T-helper 1 cell treated with Interleukin-12 subunit alpha and Interleukin-12 subunit beta and Interleukin-4 antibody, amounts not matched to agents 30 μg/mL and 1 μg/mL, for 36 hours (primary cell): Measurements from ENCODE around the gene DPY19L1.
"Not testable (repeated sequence)": the region's sequence is repeated elsewhere in the genome, so short reads cannot be mapped to it uniquely, and the experiment has no call there.

Experiments
- H3K27ac Mint-ChIP-seq: one replicate; pipeline ENCODE4 v1.8.0; 2021; ENCODE audit warnings: mild to moderate bottlenecking, mixed read lengths
- H3K27me3 Mint-ChIP-seq: one replicate; pipeline ENCODE4 v1.8.0; 2021; ENCODE audit warnings: low read depth, mixed read lengths
- H3K36me3 Mint-ChIP-seq: one replicate; pipeline ENCODE4 v1.8.0; 2021; ENCODE audit warnings: low read depth, mixed read lengths
- H3K4me1 Mint-ChIP-seq: one replicate; pipeline ENCODE4 v1.8.0; 2021; ENCODE audit warnings: low read depth, mixed read lengths
- H3K4me3 Mint-ChIP-seq: one replicate; pipeline ENCODE4 v1.8.0; 2021; ENCODE audit warnings: mild to moderate bottlenecking, moderate library complexity, mixed read lengths
- H3K9me3 Mint-ChIP-seq: one replicate; pipeline ENCODE4 v1.8.0; 2021; ENCODE audit warnings: mixed read lengths

Gene DPY19L1

DNA sequence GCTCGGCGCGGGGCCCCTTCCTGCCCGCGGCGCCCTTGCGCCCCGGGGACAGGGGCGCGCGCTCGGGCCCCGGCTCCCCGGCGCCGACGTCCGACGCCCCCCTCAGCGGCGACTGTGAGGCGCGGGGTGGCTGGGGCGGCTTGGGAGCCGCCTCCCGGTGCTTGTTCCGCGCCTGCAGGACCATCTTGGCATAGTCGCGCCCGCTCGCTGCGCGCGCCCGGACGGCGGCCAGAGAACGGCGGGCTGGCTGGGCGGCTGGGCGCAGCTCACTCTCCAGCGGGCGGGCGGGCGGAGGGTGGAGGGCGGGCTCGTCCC lies at the start of gene DPY19L1:
Gene DPY19L1, minus strand, starts transcription at position 275 of the 315 bp plus-strand sequence. Its CDS starts 91 bp downstream, at position 184.
- peak within 1 kb of the TSS; percentile 94 for H3K4me3 Mint-ChIP-seq
- no peaks in the 10 kb centered on the region for H3K9me3 Mint-ChIP-seq
- peaks cover 21% of the 10 kb centered on the region for H3K27me3 Mint-ChIP-seq
- peak within 1 kb of the TSS; percentile 91 for H3K27ac Mint-ChIP-seq
- no peaks in the 10 kb centered on the region for H3K36me3 Mint-ChIP-seq
- peaks cover 21% of the 10 kb centered on the region for H3K4me1 Mint-ChIP-seq

DNA sequence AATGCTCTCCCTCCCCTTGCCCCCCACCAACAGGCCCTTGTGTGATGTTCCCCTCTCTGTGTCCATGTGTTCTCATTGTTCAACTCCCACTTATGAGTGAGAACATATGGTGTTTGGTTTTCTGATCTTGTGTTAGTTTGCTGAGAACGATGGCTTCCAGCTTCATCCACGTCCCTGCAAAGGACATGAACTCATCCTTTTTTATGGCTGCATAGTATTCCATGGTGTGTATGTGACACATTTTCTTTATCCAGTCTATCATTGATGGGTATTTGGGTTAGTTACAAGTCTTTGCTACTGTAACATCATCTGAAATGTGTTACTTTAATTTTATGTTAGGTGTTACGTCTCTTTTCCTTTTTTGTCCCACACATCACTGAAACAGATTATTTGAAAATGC lies 42.2 kb upstream of the DPY19L1 start:
- H3K4me1 Mint-ChIP-seq, H3K27me3 Mint-ChIP-seq, H3K27ac Mint-ChIP-seq, H3K4me3 Mint-ChIP-seq, H3K36me3 Mint-ChIP-seq, H3K9me3 Mint-ChIP-seq: not testable (repeated sequence)

GRCh38 chr7:35074008-35074407 lies 36.7 kb upstream of the DPY19L1 start:
- not testable (repeated sequence) for H3K27me3 Mint-ChIP-seq, H3K27ac Mint-ChIP-seq, H3K9me3 Mint-ChIP-seq, H3K36me3 Mint-ChIP-seq, H3K4me1 Mint-ChIP-seq, H3K4me3 Mint-ChIP-seq

GRCh38 chr7:35072950-35073827 lies 35.9 kb upstream of the DPY19L1 start:
- H3K27me3 Mint-ChIP-seq, H3K36me3 Mint-ChIP-seq, H3K4me1 Mint-ChIP-seq, H3K27ac Mint-ChIP-seq, H3K9me3 Mint-ChIP-seq, H3K4me3 Mint-ChIP-seq: not testable (repeated sequence)

DNA sequence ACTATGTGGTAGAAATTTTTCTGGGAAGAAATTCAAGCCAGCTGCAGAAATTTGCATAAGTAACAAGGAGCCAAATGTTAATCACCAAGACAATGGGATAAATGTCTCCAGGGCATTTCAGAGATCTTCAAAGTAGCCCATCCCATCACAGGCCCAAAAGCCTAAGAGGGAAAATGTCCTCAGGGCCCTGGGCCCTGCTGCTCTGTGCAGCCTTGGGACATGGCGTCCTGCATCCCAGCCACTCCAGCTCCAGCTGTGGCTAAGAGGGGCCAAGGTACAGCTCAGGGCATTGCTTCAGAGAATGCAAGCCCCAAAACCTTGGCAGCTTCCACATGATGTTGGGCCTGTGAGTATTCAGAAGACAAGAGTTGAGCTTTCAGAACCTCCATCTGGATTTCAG lies 31.8 kb upstream of the DPY19L1 start:
- H3K27me3 Mint-ChIP-seq, H3K27ac Mint-ChIP-seq, H3K9me3 Mint-ChIP-seq, H3K4me3 Mint-ChIP-seq, H3K4me1 Mint-ChIP-seq, H3K36me3 Mint-ChIP-seq: not testable (repeated sequence)

- not testable (repeated sequence) for H3K9me3 Mint-ChIP-seq, H3K27me3 Mint-ChIP-seq, H3K27ac Mint-ChIP-seq, H3K4me1 Mint-ChIP-seq, H3K4me3 Mint-ChIP-seq, H3K36me3 Mint-ChIP-seq
Observed at GRCh38 chr7:35065382-35065781, 28.1 kb upstream of the DPY19L1 start.

DNA sequence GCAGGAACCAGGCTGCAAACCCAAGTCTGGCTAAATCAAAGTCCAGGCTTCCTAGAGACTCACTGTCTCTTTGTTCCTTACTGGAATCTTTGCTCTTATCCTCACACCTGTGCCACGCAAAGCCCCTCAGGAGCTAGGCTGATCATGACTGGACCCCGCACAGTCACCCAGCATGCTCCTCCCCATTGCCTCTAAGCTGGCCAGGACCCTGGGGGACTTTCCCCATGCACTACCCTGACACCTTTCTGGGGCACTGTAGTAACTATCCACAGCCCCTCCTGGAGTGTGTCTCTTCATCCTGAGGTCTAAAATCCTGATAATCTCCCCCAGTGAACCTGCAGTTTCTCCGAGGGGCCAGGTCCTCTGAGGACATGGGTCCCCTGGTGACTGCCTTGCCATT lies 21.3 kb upstream of the DPY19L1 start:
- H3K36me3 Mint-ChIP-seq, H3K4me3 Mint-ChIP-seq, H3K27ac Mint-ChIP-seq, H3K4me1 Mint-ChIP-seq, H3K9me3 Mint-ChIP-seq: not testable (repeated sequence)
- H3K27me3 Mint-ChIP-seq: peaks cover 12% of the 10 kb centered on the region

GRCh38 chr7:35057505-35058451 lies 20.5 kb upstream of the DPY19L1 start:
- not testable (repeated sequence) for H3K4me3 Mint-ChIP-seq, H3K36me3 Mint-ChIP-seq, H3K9me3 Mint-ChIP-seq, H3K4me1 Mint-ChIP-seq, H3K27ac Mint-ChIP-seq
- H3K27me3 Mint-ChIP-seq: peaks cover 17% of the 10 kb centered on the region

- not testable (repeated sequence) for H3K4me3 Mint-ChIP-seq, H3K9me3 Mint-ChIP-seq, H3K36me3 Mint-ChIP-seq, H3K27ac Mint-ChIP-seq, H3K4me1 Mint-ChIP-seq
- peaks cover 17% of the 10 kb centered on the region for H3K27me3 Mint-ChIP-seq
Observed at GRCh38 chr7:35055733-35056132, 18.4 kb upstream of the DPY19L1 start.

GRCh38 chr7:35053488-35054175 lies 16.3 kb upstream of the DPY19L1 start:
- not testable (repeated sequence) for H3K4me3 Mint-ChIP-seq, H3K9me3 Mint-ChIP-seq, H3K36me3 Mint-ChIP-seq, H3K4me1 Mint-ChIP-seq, H3K27ac Mint-ChIP-seq
- H3K27me3 Mint-ChIP-seq: peaks cover 21% of the 10 kb centered on the region

DNA sequence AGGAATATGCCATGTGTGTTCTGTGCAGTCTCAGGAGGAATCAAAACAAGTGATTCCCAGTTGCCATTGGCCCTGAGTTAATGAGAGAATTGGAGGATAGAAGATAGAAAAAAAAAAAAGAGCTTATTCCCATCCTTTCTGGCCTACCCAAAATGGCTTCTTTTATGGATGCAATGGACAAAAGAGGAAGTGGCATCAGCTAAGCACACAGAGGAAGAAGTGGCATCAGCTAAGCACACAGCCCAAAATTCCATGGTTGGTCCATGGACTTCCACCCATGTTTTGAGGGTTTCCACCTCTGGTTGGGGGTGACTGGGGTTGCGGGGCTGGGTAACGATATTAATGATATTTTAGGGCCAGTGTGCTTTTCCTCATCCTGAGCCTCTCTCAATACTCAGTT lies 11.1 kb upstream of the DPY19L1 start:
- not testable (repeated sequence) for H3K27ac Mint-ChIP-seq, H3K4me1 Mint-ChIP-seq, H3K9me3 Mint-ChIP-seq, H3K4me3 Mint-ChIP-seq, H3K36me3 Mint-ChIP-seq
- peaks cover 13% of the 10 kb centered on the region for H3K27me3 Mint-ChIP-seq

DNA sequence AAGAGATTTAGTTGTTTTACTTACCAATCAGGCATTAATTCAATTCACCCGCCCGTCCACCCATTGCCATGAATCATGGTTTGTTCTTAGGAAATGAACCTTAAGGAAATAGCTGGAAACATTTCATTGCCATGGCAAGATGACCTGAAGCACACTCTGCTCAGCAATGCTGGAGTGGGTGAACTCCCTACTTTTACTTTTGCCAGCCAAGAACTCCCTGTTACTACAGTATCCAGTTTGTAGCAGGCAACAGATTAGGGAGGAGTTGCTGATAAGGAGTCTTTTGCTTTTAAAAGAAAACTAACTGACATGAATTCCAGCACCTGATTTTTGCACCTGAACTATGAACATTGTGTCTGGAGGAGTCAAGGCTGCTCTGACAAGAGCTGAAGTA lies 10.6 kb upstream of the DPY19L1 start:
- H3K27ac Mint-ChIP-seq, H3K4me3 Mint-ChIP-seq, H3K36me3 Mint-ChIP-seq, H3K4me1 Mint-ChIP-seq, H3K9me3 Mint-ChIP-seq, H3K27me3 Mint-ChIP-seq: not testable (repeated sequence)

GRCh38 chr7:35047263-35047911 lies 10.1 kb upstream of the DPY19L1 start:
- not testable (repeated sequence) for H3K9me3 Mint-ChIP-seq, H3K36me3 Mint-ChIP-seq

DNA sequence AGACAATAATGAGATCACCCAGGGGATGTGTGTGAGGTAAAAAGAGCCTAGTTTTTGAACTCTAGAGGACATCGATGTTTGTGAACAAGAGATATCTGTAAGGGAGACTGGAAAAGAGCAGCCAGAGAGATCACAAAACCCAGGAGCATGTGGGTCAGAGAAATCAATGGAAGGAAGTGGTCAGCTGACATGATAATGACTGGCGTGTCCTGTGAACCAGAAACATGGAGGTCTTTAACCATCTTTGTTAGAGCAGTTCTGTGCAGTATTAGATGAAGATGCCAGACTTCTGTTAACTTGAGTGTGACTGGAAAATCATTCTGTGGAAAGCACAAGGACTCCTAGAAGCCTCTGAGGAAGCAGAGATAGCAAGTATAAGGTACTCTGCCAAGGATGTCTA lies 6.0 kb upstream of the DPY19L1 start:
- not testable (repeated sequence) for H3K9me3 Mint-ChIP-seq, H3K36me3 Mint-ChIP-seq, H3K4me3 Mint-ChIP-seq, H3K4me1 Mint-ChIP-seq, H3K27ac Mint-ChIP-seq
- H3K27me3 Mint-ChIP-seq: peaks cover 13% of the 10 kb centered on the region

More at GRCh38 chr7:35047263-35047911, 10.1 kb upstream of the DPY19L1 start:
- H3K4me1 Mint-ChIP-seq, H3K4me3 Mint-ChIP-seq, H3K27ac Mint-ChIP-seq: not testable (repeated sequence)
- peaks cover 11% of the 10 kb centered on the region for H3K27me3 Mint-ChIP-seq
